Loucy (cell line): ENCODE results near the gene RAB6B.

ENCODE experiments used
- H2AFZ ChIP-seq: fragments of 200-600 bp; sonication (generic); 2 replicates; pipeline ENCODE4 v1.6.0; 2016; ENCODE audit warnings: antibody characterized with exemption, mild to moderate bottlenecking, low read length, moderate library complexity
- H3F3A ChIP-seq: fragments of 200-600 bp; 2 replicates; pipeline ENCODE4 v1.6.0; 2016; ENCODE audit warnings: antibody characterized with exemption, low read depth, mild to moderate bottlenecking
- H3K27me3 ChIP-seq: fragments of 200-600 bp; sonication (generic); 2 replicates; pipeline ENCODE4 v1.6.1; 2014; ENCODE audit warnings: low read length, mild to moderate bottlenecking; ENCODE audit not compliant: insufficient read depth, poor library complexity, severe bottlenecking
- H3K36me3 ChIP-seq: fragments of 200-600 bp; sonication (generic); 2 replicates; pipeline ENCODE4 v1.6.1; 2016; ENCODE audit warnings: low read length; ENCODE audit not compliant: insufficient read depth
- H3K4me1 ChIP-seq: fragments of 200-600 bp; sonication (generic); 2 replicates; pipeline ENCODE4 v1.5.1; 2014; ENCODE audit warnings: low read length, mild to moderate bottlenecking; ENCODE audit not compliant: insufficient read depth, poor library complexity, severe bottlenecking
- H3K4me2 ChIP-seq: fragments of 200-600 bp; sonication (generic); 2 replicates; pipeline ENCODE4 v1.6.0; 2014; ENCODE audit warnings: antibody characterized with exemption, low read length, low read depth, mild to moderate bottlenecking; ENCODE audit not compliant: poor library complexity, severe bottlenecking
- H3K4me3 ChIP-seq: fragments of 200-600 bp; sonication (generic); 2 replicates; pipeline ENCODE4 v1.5.1; 2014; ENCODE audit warnings: low read length, mild to moderate bottlenecking, mixed read lengths; ENCODE audit not compliant: poor library complexity, severe bottlenecking
- H3K79me2 ChIP-seq: fragments of 200-600 bp; sonication (generic); 2 replicates; pipeline ENCODE4 v1.6.1; 2014; ENCODE audit warnings: low read length; ENCODE audit not compliant: insufficient read depth
- H3K9ac ChIP-seq: fragments of 200-600 bp; sonication (generic); 2 replicates; pipeline ENCODE4 v1.6.0; 2014; ENCODE audit warnings: mild to moderate bottlenecking, low read depth, low read length, moderate library complexity; ENCODE audit not compliant: poor library complexity, severe bottlenecking
- H3K9me2 ChIP-seq: fragments of 200-600 bp; sonication (generic); replicated peaks from 2 replicates; pipeline ENCODE4 v1.6.1; 2016; ENCODE audit warnings: low read depth, low read length, mixed read lengths
- H3K9me3 ChIP-seq: fragments of 200-600 bp; sonication (generic); 2 replicates; pipeline ENCODE4 v1.6.1; 2014; ENCODE audit warnings: mild to moderate bottlenecking, antibody characterized with exemption, low read length, low read depth; ENCODE audit not compliant: insufficient read depth
- H4K20me1 ChIP-seq: fragments of 200-600 bp; sonication (generic); 2 replicates; pipeline ENCODE4 v1.6.0; 2014; ENCODE audit warnings: antibody characterized with exemption, low read length, mild to moderate bottlenecking; ENCODE audit not compliant: insufficient read depth, poor library complexity, severe bottlenecking
- CTCF ChIP-seq: fragments of 200-600 bp; sonication (generic); conservative IDR thresholded peaks from 2 replicates; pipeline ENCODE4 v1.5.1; 2014; ENCODE audit warnings: mild to moderate bottlenecking, antibody characterized with exemption, low read length
- EZH2phosphoT487 ChIP-seq: fragments of 200-600 bp; IDR thresholded peaks from 2 replicates; pipeline ENCODE4 v1.6.1; 2018; ENCODE audit warnings: antibody characterized with exemption, mild to moderate bottlenecking, moderate library complexity, borderline replicate concordance

The RAB6B gene

GRCh38 chr3:133841196-133841595 lies 54.5 kb downstream of the RAB6B start:
- Histone ChIP-seq H3K36me3 (no peaks in the 10 kb centered on the region), H3K4me3 (no peak overlapping the region), H3K9me3 (no peaks in the 10 kb centered on the region), H4K20me1 (no peaks in the 10 kb centered on the region), H3K79me2 (no peaks in the 10 kb centered on the region), H3K9me2 (no peaks in the 10 kb centered on the region), H3K4me1 (no peaks in the 10 kb centered on the region), H3K9ac (no peak overlapping the region), H3K27me3 (no peaks in the 10 kb centered on the region), H3F3A (no peaks in the 10 kb centered on the region), H3K4me2 (no peak overlapping the region), H2AFZ (no peak overlapping the region)
- TF ChIP-seq EZH2phosphoT487, result no peak
- TF ChIP-seq CTCF, result no peak

DNA sequence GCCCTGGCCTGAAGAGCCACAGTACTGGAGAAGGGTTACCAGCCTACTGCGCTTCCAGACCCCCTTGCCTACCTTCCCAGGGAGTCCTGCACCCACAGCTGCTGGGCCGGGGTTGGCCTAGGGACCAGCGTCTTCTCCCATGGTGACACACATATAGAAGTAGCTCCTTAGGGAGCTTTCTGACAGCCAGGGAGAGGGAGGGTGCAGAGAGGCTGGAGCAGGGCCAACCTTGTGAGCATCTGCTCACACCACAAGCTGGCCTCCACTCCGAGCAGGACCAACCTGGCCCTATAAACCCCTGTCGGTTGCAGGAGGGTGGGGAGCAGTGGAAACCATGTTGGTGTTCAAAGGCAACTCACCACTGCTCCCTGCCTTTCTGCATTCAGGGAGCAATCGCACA lies 54.9 kb downstream of the RAB6B start:
- Histone ChIP-seq H3K9me2 (no peaks in the 10 kb centered on the region), H2AFZ (no peak overlapping the region), H3K79me2 (no peaks in the 10 kb centered on the region), H3K4me3 (no peak overlapping the region), H3K4me1 (no peaks in the 10 kb centered on the region), H3K27me3 (no peaks in the 10 kb centered on the region), H4K20me1 (no peaks in the 10 kb centered on the region), H3F3A (no peaks in the 10 kb centered on the region), H3K9ac (no peak overlapping the region), H3K36me3 (no peaks in the 10 kb centered on the region), H3K4me2 (no peak overlapping the region), H3K9me3 (no peaks in the 10 kb centered on the region)
- TF ChIP-seq EZH2phosphoT487 (no peak), CTCF (no peak)

GRCh38 chr3:133840055-133840737 lies 55.5 kb downstream of the RAB6B start:
- Histone ChIP-seq H4K20me1 (no peaks in the 10 kb centered on the region), H3K4me2 (no peak overlapping the region), H3K4me3 (no peak overlapping the region), H3K36me3 (no peaks in the 10 kb centered on the region), H3K27me3 (no peaks in the 10 kb centered on the region), H3K4me1 (no peaks in the 10 kb centered on the region), H3K9ac (no peak overlapping the region), H3F3A (no peaks in the 10 kb centered on the region), H3K9me3 (no peaks in the 10 kb centered on the region), H3K9me2 (no peaks in the 10 kb centered on the region), H2AFZ (no peak overlapping the region), H3K79me2 (no peaks in the 10 kb centered on the region)
- TF ChIP-seq CTCF (no peak), EZH2phosphoT487 (no peak)
